WERI-Rb-1 (cell line): ENCODE data around the gene AMIGO1.
A peak's percentile ranks its signal among the peaks of the same experiment; 100 is the strongest.

ENCODE experiments used
- DNase-seq: peaks from one replicate; pipeline ENCODE4 v3.0.0-alpha.2; 2020
- H3K27ac ChIP-seq: fragments of 250-450 bp; sonication (Bioruptor Pico); 2 replicates; pipeline ENCODE4 v1.5.1; 2020; ENCODE audit warnings: mild to moderate bottlenecking, moderate library complexity
- H3K27me3 ChIP-seq: fragments of 250-450 bp; sonication (Bioruptor Pico); 2 replicates; pipeline ENCODE4 v1.5.1; 2021; ENCODE audit warnings: mild to moderate bottlenecking, low read depth, moderate library complexity; ENCODE audit not compliant: insufficient read depth, severe bottlenecking
- H3K36me3 ChIP-seq: fragments of 250-450 bp; sonication (Bioruptor Pico); 2 replicates; pipeline ENCODE4 v1.5.1; 2020; ENCODE audit warnings: mild to moderate bottlenecking, moderate library complexity
- H3K4me3 ChIP-seq: 2 replicates; pipeline ENCODE4 v1.5.1; 2011; ENCODE audit warnings: low read depth, mild to moderate bottlenecking, control low read depth, low read length
- H3K9me3 ChIP-seq: fragments of 250-450 bp; sonication (Bioruptor Pico); 2 replicates; pipeline ENCODE4 v1.5.1; 2021; ENCODE audit warnings: mild to moderate bottlenecking, moderate library complexity; ENCODE audit not compliant: severe bottlenecking
- CTCF ChIP-seq: IDR thresholded peaks from 2 replicates; pipeline ENCODE4 v1.5.1; 2011; ENCODE audit warnings: low read depth, mild to moderate bottlenecking, control low read depth, inconsistent platforms, low read length

Gene AMIGO1

GRCh38 chr1:109488696-109489095 lies 20.8 kb downstream of the AMIGO1 start:
- no peak for DNase-seq
- Histone ChIP-seq H3K9me3 (no peaks in the 10 kb centered on the region), H3K27ac (peak overlapping the region; percentile 18; the same call in 1 of the 2 replicates), H3K27me3 (no peaks in the 10 kb centered on the region), H3K4me3 (no peak overlapping the region), H3K36me3 (peaks cover 71% of the 10 kb centered on the region)
- no peak for TF ChIP-seq CTCF

GRCh38 chr1:109488201-109488600 lies 21.3 kb downstream of the AMIGO1 start:
- no peaks in the 10 kb centered on the region for H3K27me3 ChIP-seq
- no peak overlapping the region for H3K4me3 ChIP-seq
- peak; percentile 25; the same call in 1 of the 2 replicates for TF ChIP-seq CTCF
- H3K27ac ChIP-seq, result no peak overlapping the region
- no peak for DNase-seq
- peaks cover 71% of the 10 kb centered on the region for H3K36me3 ChIP-seq
- no peaks in the 10 kb centered on the region for H3K9me3 ChIP-seq

GRCh38 chr1:109487261-109487660 lies 22.3 kb downstream of the AMIGO1 start:
- Histone ChIP-seq H3K27me3 (no peaks in the 10 kb centered on the region), H3K4me3 (no peak overlapping the region), H3K36me3 (peaks cover 70% of the 10 kb centered on the region), H3K27ac (no peak overlapping the region), H3K9me3 (no peaks in the 10 kb centered on the region)
- TF ChIP-seq CTCF, result no peak
- no peak for DNase-seq

- Histone ChIP-seq H3K27ac (no peak overlapping the region), H3K27me3 (no peaks in the 10 kb centered on the region), H3K9me3 (no peaks in the 10 kb centered on the region), H3K4me3 (peak overlapping the region; percentile 89), H3K36me3 (peaks cover 50% of the 10 kb centered on the region)
- DNase-seq, result no peak
- no peak for TF ChIP-seq CTCF
Measured at GRCh38 chr1:109485001-109485400, 24.5 kb downstream of the AMIGO1 start.

GRCh38 chr1:109484519-109484975 lies 25.0 kb downstream of the AMIGO1 start:
- DNase-seq, result no peak
- no peak for TF ChIP-seq CTCF
- Histone ChIP-seq H3K27ac (peak overlapping the region; percentile 100), H3K4me3 (peak overlapping the region; percentile 89), H3K9me3 (no peaks in the 10 kb centered on the region), H3K36me3 (peaks cover 46% of the 10 kb centered on the region), H3K27me3 (no peaks in the 10 kb centered on the region)
